D721Med (cell line): ENCODE measurements around the gene SLC44A3.
"Not testable (repeated sequence)": the region's sequence is repeated elsewhere in the genome, so short reads cannot be mapped to it uniquely, and the experiment has no call there.

Source experiments
- DNase-seq: peaks from one replicate; pipeline ENCODE4 v3.0.0; 2011; ENCODE audit warnings: low spot score; ENCODE audit not compliant: insufficient read length
- FAIRE-seq: peaks from 2 replicates; lab custom pipeline; 2011; peaks lifted over from hg19 to GRCh38; lab: Jason Lieb, UNC
- CTCF ChIP-seq: IDR thresholded peaks from 2 replicates; pipeline ENCODE4 v1.5.1; 2012; ENCODE audit warnings: mild to moderate bottlenecking, control low read depth; ENCODE audit not compliant: insufficient read depth; ENCODE audit errors: missing control alignments

SLC44A3 gene

GRCh38 chr1:94832931-94833585 is 12.9 kb downstream of the SLC44A3 start:
- FAIRE-seq (no peak), DNase-seq (no peak)
- no peak for TF ChIP-seq CTCF

- FAIRE-seq (no peak), DNase-seq (no peak)
- no peak for TF ChIP-seq CTCF
Observed at GRCh38 chr1:94836891-94837290, 16.7 kb downstream of the SLC44A3 start.

GRCh38 chr1:94840381-94840780 is 20.2 kb downstream of the SLC44A3 start:
- FAIRE-seq, DNase-seq: not testable (repeated sequence)

DNA sequence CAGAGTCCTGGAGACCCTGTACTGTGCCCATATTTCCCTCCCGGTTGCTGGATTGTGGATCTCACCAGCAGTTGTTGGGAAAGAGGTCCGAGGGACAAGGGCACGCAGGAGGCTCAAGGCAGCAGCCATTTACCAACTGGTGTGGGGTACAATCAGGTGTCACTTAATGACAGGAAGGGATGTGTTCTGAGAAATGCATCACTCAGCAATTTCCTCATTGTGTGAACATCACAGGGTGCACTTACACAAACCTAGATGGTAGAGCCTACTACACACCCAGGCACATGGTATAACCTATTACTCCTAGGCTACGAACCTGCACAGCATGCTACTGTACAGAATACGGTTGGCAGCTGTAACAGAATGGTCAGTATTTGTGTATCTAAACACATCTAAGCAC is 20.7 kb downstream of the SLC44A3 start:
- FAIRE-seq (no peak), DNase-seq (no peak)
- no peak for TF ChIP-seq CTCF

GRCh38 chr1:94843430-94843829 is 23.3 kb downstream of the SLC44A3 start:
- DNase-seq: no peak
- FAIRE-seq: no peak
- no peak for TF ChIP-seq CTCF

DNA sequence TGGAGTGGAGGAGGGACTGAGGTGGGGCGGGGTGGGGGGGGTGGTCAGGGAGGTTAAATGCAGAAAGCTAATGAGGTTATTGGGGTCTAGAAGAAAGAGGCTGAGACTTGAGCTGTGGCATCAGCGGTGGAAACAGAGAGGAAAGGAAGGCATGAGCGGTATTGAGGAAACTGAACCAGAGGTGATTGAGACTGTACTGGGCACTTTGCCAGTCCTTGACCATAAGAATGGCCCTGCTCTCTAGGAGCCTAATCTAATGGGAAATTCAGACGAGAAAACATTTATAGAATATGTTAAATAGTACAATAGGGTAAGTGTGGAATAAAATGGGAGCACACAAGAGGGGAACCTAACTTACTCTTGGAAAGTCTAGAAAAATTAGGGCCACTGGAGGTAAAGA is 23.7 kb downstream of the SLC44A3 start:
- DNase-seq (no peak), FAIRE-seq (no peak)
- TF ChIP-seq CTCF: no peak

DNA sequence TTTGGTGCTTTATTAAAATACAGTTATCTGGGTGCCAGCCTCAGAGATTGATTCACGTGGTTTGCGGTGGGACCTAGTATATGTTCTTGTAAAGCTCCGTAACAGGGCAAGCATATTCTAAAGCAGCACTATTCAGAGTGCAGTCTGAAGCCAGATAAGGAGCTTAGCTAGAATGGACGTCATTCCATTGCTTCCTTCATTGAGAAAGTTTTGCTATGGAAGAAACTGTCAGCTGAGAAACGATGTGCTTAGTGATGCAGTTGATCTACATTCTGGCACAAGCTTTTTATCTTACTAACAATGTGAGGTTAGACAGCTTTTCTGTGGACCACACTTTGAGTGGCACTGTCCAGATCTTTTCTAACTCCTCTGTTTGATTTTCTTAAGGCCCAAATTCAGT is 26.2 kb downstream of the SLC44A3 start:
- no peak for FAIRE-seq
- no peak for DNase-seq
- TF ChIP-seq CTCF: no peak

DNA sequence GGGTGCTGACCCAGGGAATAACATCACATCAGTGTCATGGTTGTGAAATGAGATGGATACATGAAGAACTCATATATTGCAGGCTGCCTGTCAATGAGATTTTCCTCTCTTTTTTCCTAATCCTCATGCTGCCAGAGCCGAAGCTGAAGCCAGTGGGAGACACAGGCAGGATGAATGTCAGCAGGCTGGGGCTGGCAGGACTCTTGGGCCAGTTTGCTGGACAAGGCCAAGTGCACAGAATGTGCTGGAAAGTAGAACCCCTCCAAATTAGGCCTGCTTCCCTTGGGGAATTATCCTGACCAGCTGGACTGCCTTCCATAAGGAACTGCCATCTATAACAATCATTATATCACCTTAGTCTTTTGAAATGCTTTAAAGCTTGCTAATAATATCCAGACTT is 31.4 kb downstream of the SLC44A3 start:
- DNase-seq (no peak), FAIRE-seq (no peak)
- TF ChIP-seq CTCF: no peak
